Calu3 (cell line): ENCODE data around the gene ATP2A1. TPM values are rescaled to one million over a fixed set of nuclear protein-coding genes. Genes with fewer than 3 reads are reported as not detected.
"Not testable (repeated sequence)": the region's sequence is repeated elsewhere in the genome, so short reads cannot be mapped to it uniquely, and the experiment has no call there.

Experiments
- BruUV-seq: library from RNA; stranded (reverse); fragments of 400-500 nt; replicated peaks from 2 replicates; lab custom pipeline; 2021; lab: Mats Ljungman, UMichigan
- CTCF ChIA-PET: fragments of 300-600 bp; sonication (Branson Sonifier 250); formaldehyde crosslinking; loops from one replicate; lab custom pipeline; 2022; ENCODE audit warnings: antibody characterized with exemption; lab: Charles Lee
- DNase-seq: peaks from one replicate; pipeline ENCODE4 v3.0.0; 2022
- H3K27ac Mint-ChIP-seq: one replicate; pipeline ENCODE4 v1.8.0; 2022; ENCODE audit warnings: mixed read lengths; ENCODE audit not compliant: unreplicated experiment
- H3K27me3 Mint-ChIP-seq: one replicate; pipeline ENCODE4 v1.8.0; 2022; ENCODE audit warnings: mixed read lengths; ENCODE audit not compliant: unreplicated experiment
- H3K36me3 Mint-ChIP-seq: one replicate; pipeline ENCODE4 v1.8.0; 2022; ENCODE audit warnings: mild to moderate bottlenecking, moderate library complexity, mixed read lengths; ENCODE audit not compliant: insufficient read depth, unreplicated experiment
- H3K4me1 Mint-ChIP-seq: one replicate; pipeline ENCODE4 v1.8.0; 2022; ENCODE audit warnings: mild to moderate bottlenecking, low read depth, mixed read lengths; ENCODE audit not compliant: unreplicated experiment
- H3K4me3 Mint-ChIP-seq: one replicate; pipeline ENCODE4 v1.8.0; 2022; ENCODE audit warnings: mild to moderate bottlenecking, low read depth, moderate library complexity, mixed read lengths; ENCODE audit not compliant: unreplicated experiment
- H3K9me3 Mint-ChIP-seq: one replicate; pipeline ENCODE4 v1.8.0; 2022; ENCODE audit warnings: low read depth, mixed read lengths; ENCODE audit not compliant: unreplicated experiment
- intact Hi-C: fragments of 100-400 bp; cut with micrococcal nuclease; formaldehyde crosslinking; loops from one replicate; pipeline ENCODE4 v1.10.0; 2022; ENCODE audit not compliant: unreplicated experiment
- total RNA-seq: library from RNA; stranded (reverse); gene quantifications from 2 replicates; pipeline ENCODE4 v1.2.3, GENCODE V29; 2022
- TF ChIP-seq, protein P1 (sequence below): fragments of 200-600 bp; IDR thresholded peaks from one replicate; pipeline ENCODE4 v1.8.0; 2022; ENCODE audit warnings: antibody characterized with exemption; ENCODE audit not compliant: unreplicated experiment

Gene ATP2A1
- total RNA-seq, 1 experiment from 2014 or later = 5.7 TPM

GRCh38 chr16:28937222-28937876 lies 59.1 kb downstream of the ATP2A1 start:
- CTCF ChIA-PET = no interaction called here
- TF ChIP-seq, protein P1, sequence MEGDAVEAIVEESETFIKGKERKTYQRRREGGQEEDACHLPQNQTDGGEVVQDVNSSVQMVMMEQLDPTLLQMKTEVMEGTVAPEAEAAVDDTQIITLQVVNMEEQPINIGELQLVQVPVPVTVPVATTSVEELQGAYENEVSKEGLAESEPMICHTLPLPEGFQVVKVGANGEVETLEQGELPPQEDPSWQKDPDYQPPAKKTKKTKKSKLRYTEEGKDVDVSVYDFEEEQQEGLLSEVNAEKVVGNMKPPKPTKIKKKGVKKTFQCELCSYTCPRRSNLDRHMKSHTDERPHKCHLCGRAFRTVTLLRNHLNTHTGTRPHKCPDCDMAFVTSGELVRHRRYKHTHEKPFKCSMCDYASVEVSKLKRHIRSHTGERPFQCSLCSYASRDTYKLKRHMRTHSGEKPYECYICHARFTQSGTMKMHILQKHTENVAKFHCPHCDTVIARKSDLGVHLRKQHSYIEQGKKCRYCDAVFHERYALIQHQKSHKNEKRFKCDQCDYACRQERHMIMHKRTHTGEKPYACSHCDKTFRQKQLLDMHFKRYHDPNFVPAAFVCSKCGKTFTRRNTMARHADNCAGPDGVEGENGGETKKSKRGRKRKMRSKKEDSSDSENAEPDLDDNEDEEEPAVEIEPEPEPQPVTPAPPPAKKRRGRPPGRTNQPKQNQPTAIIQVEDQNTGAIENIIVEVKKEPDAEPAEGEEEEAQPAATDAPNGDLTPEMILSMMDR = no peak
- DNase-seq = no peak
- H3K27me3 Mint-ChIP-seq = peaks cover 53% of the 10 kb centered on the region
- H3K27ac Mint-ChIP-seq = no peak overlapping the region
- H3K36me3 Mint-ChIP-seq = peaks cover 4% of the 10 kb centered on the region
- no peaks in the 10 kb centered on the region for H3K9me3 Mint-ChIP-seq
- H3K4me1 Mint-ChIP-seq = no peaks in the 10 kb centered on the region
- no TSS peak for BruUV-seq
- H3K4me3 Mint-ChIP-seq = no peak overlapping the region
- intact Hi-C loops = no loop called here

GRCh38 chr16:28938721-28939120 lies 60.4 kb downstream of the ATP2A1 start:
- peaks cover 4% of the 10 kb centered on the region for H3K36me3 Mint-ChIP-seq
- intact Hi-C loops = no loop called here
- peaks cover 42% of the 10 kb centered on the region for H3K27me3 Mint-ChIP-seq
- H3K4me3 Mint-ChIP-seq = no peak overlapping the region
- CTCF ChIA-PET = no interaction called here
- TF ChIP-seq, protein P1 = no peak
- no peaks in the 10 kb centered on the region for H3K4me1 Mint-ChIP-seq
- no peaks in the 10 kb centered on the region for H3K9me3 Mint-ChIP-seq
- BruUV-seq = no TSS peak
- no peak overlapping the region for H3K27ac Mint-ChIP-seq
- no peak for DNase-seq

DNA sequence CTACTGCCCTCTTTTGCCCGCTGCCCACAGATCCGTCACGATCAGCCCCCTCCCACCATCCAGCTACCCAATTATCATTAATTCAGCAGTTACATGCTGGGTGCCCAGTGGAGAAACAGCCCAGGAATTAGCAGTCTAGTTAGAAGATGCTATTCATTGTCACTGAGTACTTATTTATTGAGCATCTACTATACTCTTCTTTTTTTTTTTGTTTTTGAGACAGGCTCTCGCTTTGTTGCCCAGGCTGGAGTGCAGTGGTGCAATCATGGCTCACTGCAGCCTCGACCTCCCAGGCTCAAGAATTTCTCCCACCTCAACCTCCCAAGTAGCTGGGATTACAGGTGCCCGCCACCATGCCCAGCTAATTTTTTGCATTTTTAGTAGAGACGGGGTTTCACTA lies 61.5 kb downstream of the ATP2A1 start:
- H3K4me3 Mint-ChIP-seq, CTCF ChIA-PET: not testable (repeated sequence)

GRCh38 chr16:28943281-28943680 lies 65.0 kb downstream of the ATP2A1 start:
- peaks cover 19% of the 10 kb centered on the region for H3K4me1 Mint-ChIP-seq
- peaks cover 5% of the 10 kb centered on the region for H3K36me3 Mint-ChIP-seq
- H3K27me3 Mint-ChIP-seq = peaks cover 11% of the 10 kb centered on the region
- H3K9me3 Mint-ChIP-seq = no peaks in the 10 kb centered on the region
- H3K4me3 Mint-ChIP-seq = no peak overlapping the region
- TF ChIP-seq, protein P1 = no peak
- CTCF ChIA-PET = no interaction called here
- no TSS peak for BruUV-seq
- no peak for DNase-seq
- H3K27ac Mint-ChIP-seq = no peak overlapping the region
- intact Hi-C loops = no loop called here

More for the DNA sequence above, 61.5 kb downstream of the ATP2A1 start:
- BruUV-seq, intact Hi-C loops, H3K27ac Mint-ChIP-seq, H3K4me1 Mint-ChIP-seq, H3K9me3 Mint-ChIP-seq, DNase-seq, H3K36me3 Mint-ChIP-seq: not testable (repeated sequence)
- H3K27me3 Mint-ChIP-seq = peaks cover 30% of the 10 kb centered on the region

DNA sequence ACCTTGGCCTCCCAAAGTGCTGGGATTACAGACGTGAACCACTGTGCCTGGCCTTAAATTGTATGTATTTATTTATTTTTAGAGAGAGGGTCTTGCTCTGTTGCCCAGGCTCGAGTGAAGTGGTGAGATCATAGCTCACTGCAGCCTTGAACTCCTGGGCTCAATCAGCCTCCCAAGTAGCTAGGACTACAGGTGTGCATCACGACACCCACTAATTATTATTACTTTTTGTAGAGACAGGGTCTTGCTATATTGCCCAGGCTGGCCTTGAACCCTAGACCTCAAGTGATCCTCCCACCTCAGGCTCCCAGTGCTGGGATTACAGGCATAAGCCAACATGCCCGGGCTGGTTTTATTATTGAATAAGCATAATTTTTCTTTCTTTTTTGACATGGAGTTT lies 68.4 kb downstream of the ATP2A1 start:
- no peak overlapping the region for H3K4me3 Mint-ChIP-seq
- DNase-seq = no peak
- H3K27ac Mint-ChIP-seq = no peak overlapping the region
- no peaks in the 10 kb centered on the region for H3K27me3 Mint-ChIP-seq
- no peaks in the 10 kb centered on the region for H3K9me3 Mint-ChIP-seq
- peaks cover 23% of the 10 kb centered on the region for H3K4me1 Mint-ChIP-seq
- no TSS peak for BruUV-seq
- intact Hi-C loops = loop anchor here (5.0 kb wide), 1 partner anchor 84 kb away; the partner anchor contains the start of gene SH2B1
- CTCF ChIA-PET = interaction anchor here (0.6 to 0.7 kb wide), 2 partner anchors 12 to 28 kb away, joined by 3 read pairs; no protein-coding TSS in a partner anchor
- TF ChIP-seq, protein P1 = no peak
- H3K36me3 Mint-ChIP-seq = peaks cover 20% of the 10 kb centered on the region
